Right renal pelvis (tissue), 4 donors: Measurements from ENCODE around the gene ADAM10. TPM values are rescaled to one million over a fixed set of nuclear protein-coding genes. Genes with fewer than 3 reads are reported as not detected.

Experiments
- DNase-seq, 4 donors: peaks; one replicate each; pipeline ENCODE4 v3.0.0-alpha.2; 2013; ENCODE audit warnings: low read depth in 4 of 4, low spot score in 3 of 4, missing footprints in 1 of 4
- polyA plus RNA-seq, 4 donors: library from polyadenylated mRNA; unstranded; fragments of 120-200 nt; gene quantifications; one replicate each; pipeline ENCODE4 v1.2.1, GENCODE V29; 2013; ENCODE audit not compliant: insufficient read length in 4 of 4

The ADAM10 gene
- polyA plus RNA-seq, 4 donors: 241 to 286 (median 271) TPM

DNA sequence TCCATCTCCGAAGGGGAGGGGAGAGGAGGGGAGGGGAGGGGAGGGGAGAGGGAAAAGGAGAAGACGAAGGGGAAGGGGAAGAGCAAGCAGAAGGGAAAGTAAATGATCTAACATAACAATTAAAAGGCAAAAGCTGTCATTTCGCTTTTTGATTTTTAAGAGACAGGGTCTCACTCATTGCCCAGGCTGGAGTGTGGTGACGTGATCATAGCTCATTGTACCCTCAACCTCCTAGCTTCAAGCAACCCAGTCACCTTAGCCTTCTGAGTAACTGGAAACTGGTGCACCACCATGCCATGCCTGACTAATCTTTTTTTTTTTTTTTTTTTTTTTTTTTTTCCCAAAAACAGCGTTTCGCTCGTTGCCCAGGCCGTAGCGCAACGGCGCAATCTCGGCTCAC, 22.6 kb downstream of the ADAM10 start:
- no peak for DNase-seq

DNA sequence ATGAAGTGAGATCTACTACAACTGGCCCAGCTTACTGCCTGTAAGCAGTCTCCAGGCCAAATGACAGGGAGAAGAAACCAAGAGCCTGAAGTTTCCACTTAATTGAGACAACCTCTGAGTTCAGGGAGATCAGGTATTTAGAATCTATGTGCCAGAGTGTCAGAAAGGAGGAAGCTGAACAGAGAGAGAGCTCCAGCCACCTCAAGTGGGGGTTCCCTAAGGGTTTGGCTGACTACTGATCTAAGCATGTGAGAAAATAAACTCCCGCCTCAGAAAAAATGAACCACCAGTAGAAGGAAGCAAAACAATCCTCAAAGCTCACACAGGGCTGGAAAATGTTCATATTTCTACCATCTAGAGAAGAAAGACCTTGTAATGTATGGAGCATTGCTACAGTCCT, 25.0 kb downstream of the ADAM10 start:
- no peak for DNase-seq

DNA sequence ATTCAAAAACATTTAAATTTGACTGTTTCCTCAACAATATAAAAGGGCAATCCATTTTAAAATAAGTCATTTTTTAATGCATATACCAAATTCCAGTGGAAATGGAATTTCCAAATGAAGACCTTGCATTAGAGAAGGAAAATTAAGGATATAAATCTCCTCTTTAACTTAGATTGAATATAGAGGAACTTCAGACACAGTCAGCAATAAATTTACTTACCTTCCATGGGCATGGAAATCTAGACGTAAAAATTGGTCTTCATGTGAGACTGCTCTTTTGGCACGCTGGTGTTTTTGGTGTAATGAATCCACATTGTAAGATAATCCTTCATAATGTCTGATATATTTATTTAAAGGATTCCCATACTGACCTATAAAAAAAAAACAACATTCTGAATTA, 32.1 kb downstream of the ADAM10 start:
- DNase-seq: no peak

DNA sequence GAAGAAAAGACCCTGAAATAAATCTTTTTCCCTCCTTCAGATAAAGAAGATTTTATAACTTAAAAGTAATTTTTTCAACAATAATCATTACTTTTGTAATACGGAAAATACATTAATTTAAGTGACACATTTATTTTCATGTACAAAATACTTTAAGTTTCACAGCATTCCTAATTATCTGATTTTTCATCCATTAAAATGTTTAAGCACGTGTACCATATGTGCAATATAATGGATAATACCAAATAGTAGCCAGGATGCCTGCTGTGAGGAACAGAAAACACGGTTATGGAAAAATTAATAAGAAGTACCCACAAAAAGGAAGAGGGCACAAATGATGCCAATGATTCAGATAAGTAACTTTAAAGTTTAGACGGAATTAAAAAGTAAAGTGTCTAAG, 33.5 kb downstream of the ADAM10 start:
- DNase-seq: no peak

DNA sequence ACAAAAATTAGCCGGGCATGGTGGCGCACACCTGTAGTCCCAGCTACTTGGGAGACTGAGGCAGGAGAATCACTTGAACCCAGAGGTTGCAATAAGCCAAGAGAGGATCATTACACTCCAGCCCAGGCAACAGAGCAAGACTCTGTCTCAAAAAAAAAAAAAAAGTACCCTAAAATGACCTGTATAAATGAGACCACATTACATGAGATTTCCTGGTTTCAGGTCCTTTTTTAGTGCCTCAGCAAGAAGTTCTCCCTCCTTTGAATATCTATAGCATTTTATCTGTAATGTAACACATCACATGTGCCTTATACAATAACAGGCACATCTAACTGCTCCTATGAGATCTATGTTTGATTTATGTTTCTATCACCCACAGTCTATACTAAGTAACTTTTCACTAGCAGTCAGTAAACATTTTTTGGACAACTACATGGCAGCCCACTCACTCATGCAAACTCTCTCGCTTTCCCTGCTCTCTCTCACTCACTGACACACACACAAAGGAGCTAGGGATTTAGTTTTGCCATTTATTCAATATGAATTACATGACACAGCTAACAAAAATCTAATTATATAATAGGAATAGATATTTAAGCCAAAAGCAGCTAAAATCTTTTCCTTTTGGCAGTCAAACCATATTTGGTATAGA, 34.1 kb downstream of the ADAM10 start:
- no peak for DNase-seq

DNA sequence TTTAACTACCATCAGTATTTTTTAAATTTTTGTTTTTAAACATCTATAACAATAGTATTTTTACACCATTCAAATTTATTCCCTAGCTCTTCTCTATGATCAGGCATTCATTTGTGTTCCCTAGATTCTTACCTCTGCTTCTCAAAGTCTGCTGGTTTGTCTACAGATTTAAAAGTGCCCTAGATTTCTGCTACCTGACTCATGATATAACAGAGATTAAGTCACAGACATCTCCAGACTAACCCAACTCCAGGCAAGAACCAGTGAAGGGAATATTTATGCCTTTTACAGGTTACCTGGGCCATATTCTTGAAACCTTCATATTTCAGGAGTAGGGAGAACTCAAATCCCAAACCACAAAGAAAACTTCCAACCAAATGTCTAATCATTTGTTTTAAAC, 38.8 kb downstream of the ADAM10 start:
- no peak for DNase-seq

DNA sequence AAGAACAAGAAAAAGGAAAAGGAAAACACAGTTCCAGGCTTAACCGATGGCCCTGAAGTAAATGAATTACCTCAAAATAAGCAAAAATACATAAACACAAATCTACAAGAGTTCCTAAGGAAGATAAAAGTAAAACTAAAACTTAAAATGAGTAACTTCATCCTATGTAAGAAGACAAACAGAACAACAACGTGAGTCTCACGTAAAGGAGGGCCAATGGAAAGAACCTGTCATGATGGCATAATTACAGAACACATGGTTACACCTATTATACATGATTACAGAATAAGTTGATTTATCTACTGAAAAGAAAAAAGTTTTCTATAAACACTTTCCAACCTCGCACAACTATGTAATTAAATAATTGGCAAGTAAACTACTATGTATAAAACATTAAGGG, 42.1 kb downstream of the ADAM10 start:
- DNase-seq: no peak

DNA sequence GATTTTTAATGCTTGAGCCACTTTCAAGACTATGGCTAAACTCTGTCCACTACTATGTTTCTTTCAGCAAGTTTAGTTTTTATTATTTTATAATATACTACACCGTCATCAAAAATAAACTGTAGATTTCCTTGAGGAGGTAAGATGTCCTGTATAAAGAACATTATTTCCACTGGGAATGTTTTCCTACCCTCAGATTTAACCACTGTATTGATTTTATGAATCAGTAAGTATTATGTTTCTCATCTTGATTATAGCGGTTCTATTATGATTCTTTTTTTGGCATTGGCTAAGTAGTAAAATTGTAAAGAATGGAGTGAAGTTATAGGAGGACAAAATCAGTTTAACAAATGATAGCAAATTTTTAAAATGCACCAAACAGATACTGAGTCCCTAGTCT, 44.4 kb downstream of the ADAM10 start:
- DNase-seq: no peak

DNA sequence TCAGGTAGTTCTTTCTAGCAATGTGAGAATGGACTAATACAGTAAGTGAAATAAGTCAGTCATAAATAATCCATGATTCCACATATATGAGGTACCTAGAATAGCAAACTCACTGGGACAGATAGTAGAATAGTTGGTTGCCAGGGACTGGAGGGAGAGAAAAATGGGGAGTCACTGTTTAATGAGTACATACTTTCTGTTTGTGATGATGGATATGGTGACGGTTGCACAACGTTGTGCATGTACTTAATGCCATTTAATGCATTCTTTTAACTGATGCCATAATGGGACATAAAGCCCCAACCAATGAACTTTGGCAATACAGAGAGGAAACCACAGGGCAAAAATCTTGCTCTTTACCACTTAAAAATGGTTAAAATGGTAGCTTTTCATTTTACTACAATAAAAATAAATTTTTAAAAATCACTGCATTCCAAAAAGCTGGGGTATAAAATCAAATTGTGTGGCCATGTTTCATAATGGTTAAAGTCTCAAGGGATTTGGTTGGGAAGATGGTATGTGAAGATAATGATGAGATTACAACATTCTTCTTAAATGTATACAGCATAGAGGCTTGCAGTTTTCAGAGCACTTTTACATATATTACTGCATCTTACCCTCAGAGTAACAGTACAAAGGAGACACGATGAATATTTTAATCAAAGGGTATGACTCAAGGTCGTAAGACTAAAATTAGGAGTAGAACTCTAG, 45.2 kb downstream of the ADAM10 start:
- no peak for DNase-seq

DNA sequence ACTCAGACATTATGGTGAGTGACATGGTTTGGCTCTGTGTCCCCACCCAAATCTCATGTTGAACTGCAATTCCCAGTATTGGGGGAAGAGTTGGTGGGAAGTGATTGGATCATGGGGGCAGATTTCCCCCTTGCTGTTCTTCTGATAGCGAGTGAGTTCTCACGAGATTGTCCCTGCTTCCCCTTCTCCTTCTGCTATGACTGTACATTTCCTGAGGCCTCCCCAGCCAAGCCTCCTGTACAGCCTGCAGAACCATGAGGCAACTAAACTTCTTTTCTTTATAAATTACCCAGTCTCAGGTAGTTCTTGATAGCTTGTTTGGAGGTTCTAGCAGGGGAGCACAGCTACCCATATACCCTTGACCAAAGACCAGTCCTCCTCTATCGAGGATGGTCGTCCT, 45.9 kb downstream of the ADAM10 start:
- DNase-seq: no peak

DNA sequence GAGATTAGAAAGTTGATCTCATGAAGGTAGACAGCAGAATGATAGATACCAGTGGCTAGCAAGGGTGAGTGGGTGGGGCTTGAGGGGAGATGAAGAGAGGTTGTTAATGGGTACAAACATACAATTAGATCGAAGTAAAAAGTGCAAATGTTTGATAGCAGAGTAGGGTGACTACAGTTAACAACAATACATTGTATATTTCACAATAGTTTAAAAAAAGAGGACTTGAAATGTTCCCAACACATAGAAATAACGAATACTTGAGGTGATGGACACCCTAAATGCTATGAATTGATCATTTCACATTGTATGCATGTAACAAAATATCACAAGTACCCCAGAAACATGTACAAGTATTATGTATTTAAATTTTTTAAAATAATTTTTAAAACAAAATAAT, 47.3 kb downstream of the ADAM10 start:
- DNase-seq: no peak

DNA sequence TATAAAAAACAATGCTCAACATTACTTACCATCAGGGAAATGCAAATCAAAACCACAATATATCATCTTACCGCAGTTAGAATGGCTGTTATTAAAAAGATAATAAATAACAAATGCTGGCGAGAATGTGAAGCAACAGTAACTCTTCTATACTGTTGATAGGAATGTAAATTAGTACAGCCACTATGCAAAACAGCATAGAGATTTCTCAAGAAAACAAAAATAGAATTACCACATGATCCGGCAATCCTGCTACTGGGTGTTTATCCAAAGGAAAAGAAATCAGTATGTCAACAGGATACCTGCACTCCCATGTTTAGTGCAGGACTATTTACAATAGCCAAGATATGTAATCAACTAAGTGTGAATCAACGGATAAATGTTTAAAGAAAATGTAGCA, 48.1 kb downstream of the ADAM10 start:
- DNase-seq: no peak

DNA sequence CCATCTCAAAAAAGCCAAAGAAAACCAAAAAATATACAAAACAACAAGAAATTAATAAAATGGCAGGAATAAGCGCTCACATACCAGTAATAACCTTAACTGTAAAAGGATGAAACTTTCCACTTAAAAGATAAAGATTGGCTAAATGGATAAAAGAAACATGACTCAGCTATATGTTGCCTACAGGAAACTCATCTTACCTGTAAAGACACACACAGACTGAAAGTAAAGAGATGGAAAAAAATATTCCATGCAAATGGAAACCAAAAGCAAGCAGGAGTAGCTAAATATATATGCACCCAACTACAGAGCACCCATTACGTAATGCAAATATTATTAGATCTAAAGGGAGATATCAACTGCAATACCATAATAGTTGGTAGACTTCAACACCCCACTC, 49.7 kb downstream of the ADAM10 start:
- no peak for DNase-seq

DNA sequence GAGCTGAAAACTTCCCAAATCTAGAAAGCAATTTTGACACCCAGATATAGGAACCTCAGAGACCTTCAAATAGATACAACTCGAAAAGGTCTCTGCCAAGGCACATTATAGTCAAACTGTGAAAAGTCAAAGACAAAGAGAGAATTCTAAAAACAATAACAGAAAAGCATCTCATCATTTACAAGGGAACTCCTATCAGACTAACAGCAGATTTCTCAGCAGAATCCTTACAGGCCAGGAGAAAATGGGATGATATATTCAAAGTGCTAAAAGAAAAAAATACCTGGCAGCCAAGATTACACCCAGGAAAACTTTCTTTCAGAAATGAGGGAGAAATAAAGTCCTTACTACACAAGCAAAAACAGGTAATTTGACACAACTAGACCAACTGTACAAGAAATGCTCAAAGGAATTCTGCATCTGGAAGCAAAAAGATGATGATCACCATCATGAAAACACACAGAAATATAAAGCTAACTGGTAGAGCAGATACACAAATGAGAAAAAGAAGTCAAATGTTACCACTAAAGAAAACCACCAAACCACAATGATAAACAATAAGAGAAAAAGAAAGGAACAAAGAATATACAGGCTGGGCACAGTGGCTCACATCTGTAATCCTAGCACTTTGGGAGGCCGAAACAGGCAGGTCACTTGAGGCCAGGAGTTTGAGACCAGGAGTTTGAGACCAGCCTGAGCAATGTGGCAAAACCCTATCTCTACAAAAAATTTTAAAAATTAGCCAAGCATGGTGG, 50.4 kb downstream of the ADAM10 start:
- DNase-seq: no peak

DNA sequence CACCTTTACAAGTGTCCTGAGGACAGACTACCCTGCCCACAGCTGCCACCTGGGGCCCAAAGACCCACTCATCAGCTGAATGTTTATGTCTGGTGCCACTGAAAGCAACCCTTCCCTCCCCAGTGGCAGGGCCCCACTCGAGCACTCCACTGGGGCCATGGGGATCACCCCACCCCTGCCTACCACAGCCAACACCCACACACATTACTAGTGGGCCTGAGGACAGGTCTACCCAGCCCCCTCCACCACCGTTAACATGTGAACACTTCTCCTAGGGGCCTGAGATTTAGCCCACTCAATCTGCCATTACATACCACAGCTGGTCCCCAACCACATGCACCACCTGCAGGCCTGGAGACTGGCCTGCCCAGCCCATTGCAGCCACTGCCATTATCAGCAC, 52.3 kb downstream of the ADAM10 start:
- no peak for DNase-seq

DNA sequence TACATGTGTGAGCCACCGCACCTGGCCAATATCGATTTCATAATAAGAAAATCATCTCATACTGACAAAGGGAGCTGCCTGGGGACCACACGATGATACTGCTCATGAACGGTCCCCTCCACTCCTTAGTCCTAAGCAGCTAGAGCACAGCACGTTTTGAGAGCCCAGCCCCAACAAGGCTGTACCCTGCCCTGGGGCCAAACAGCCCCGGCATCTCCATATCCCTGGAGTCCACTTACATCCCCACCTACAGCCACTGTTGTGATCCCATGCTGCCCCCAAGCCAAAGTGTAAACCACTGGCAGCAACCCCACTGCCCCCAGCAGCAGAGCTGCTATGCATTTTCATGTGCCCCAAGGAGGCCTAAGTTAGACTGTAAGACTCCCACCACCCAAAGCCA, 52.8 kb downstream of the ADAM10 start:
- DNase-seq: no peak

DNA sequence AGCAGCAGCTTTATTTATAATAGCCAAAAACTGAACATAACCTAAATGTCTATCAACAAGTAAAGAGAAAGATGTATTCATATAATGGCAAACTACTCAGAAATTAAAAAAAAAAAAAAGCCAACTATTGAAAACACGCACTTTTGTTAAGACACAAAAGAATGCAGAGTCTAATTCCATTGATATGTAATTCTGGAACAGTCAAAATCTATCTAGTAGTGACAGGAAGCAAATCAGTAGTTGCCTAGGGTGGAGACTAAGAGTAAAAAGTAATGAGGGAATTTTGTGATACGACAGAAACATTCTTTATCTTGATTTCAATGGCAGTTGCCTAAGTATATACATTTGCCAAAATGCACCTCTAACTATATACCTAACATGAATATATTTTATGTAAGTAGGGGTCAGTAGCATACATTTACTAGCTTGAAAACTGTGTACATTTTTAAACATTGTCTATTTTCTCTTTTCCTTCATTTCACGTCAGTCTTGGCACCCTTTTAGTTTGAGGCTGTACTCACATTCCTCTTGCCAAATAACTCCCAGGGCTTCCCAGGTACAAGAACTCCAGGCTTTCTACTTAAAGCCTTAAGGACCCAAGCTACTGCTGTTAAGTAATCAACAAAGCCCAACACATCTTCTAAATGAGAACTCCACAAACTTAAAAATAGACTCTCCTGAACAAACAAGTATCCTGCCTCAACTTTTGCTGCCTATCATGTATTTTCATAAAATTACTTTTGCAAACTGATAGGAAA, 54.7 kb downstream of the ADAM10 start:
- no peak for DNase-seq

DNA sequence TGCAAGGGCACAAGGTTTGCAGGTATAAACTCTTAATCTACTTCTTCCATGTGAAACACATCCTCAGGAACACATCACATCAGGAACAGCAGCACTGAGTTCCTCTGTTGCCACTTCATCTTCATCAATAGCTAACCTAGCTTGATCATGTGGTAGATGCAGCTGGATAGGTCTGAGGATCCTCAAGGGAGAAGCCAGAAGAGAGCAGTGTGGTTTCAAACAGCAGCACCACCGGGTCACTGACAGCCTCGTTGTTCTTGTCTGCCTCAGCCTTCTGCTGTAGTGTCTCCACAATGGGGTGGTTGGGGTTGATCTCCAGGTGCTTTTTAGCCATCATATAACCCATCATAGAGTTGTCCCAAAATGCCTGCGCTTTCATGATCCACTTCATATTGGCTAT, 58.8 kb downstream of the ADAM10 start:
- no peak for DNase-seq

DNA sequence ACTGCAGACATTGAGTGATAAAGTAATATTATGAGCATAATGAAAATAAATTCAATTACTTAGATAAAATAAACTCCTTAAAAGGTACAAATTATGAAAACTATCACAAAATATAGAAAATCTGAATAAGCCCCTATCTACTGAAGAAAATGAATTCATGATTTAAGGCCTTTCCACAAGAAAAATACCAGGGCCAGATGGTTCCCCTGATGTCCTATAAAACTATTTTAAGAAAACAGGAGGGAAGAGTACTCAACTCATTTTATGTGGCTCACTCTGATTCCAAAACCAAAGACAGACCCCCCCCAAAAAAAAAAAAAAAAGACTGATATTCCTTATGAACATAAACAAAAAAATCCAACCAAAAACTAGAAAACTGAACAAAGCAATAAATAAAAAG, 59.9 kb downstream of the ADAM10 start:
- DNase-seq: no peak

DNA sequence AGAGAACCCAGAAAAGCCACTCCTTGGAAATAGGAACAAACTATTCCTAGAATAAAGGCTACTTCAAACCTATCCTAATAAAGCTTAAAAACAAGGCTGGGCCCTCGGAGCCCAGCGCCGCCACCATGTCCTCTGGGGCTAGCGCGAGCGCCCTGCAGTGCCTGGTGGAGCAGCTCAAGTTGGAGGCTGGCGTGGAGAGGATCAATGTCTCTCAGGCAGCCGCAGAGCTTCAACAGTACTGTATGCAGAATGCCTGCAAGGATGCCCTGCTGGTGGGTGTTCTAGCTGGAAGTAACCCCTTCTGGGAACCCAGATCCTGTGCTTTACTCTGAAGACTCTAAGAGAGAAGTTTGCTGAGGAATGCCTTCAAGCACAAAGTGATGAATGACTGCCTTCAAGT, 63.2 kb downstream of the ADAM10 start:
- DNase-seq: no peak

DNA sequence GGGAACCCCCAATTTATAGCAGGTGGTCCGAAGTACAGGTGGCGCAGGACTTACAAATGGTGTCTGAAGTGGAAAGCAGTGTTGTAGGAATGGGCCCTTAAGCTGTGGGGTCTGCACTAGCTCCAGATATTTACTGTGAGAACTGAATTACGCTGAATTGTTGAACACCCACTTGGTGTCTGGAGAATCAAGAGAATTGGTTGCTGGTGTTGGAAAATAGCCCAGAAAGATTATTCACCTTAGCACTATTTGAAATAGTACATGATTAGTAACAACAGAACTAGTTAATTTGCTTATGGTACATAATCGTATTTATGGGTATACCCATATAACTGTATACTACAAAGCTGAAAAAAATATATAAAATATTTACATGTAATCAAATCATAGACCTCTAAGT, 64.8 kb downstream of the ADAM10 start:
- DNase-seq: no peak
